LoVo (cell line): Measurements from ENCODE around the gene PDE8A.
"Not testable (repeated sequence)": the region's sequence is repeated elsewhere in the genome, so short reads cannot be mapped to it uniquely, and the experiment has no call there.

Experiments used
- DNase-seq: peaks from one replicate; pipeline ENCODE4 v3.0.0-alpha.2; 2016; ENCODE audit warnings: low spot score

The PDE8A gene

DNA sequence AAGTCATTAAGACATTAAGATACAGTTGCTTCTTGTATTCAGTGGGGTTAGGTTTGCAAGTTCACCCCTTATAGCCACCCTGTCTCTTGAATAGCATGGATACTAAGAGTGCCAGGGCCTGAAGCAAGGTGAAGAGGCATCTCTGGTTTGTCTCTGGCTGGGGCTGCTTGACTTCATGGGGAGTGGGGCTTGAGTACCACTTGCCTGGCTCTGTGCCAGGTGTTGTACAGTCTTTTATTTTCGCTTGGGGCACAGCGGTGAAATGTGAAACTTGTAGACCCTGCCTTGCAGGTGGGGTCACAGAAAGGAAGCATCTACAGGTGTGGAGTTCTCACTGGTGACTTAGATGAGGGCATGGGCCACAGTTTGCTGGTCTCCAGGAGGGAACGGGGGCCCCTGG, 152.1 kb downstream of the PDE8A start:
- DNase-seq = no peak

DNA sequence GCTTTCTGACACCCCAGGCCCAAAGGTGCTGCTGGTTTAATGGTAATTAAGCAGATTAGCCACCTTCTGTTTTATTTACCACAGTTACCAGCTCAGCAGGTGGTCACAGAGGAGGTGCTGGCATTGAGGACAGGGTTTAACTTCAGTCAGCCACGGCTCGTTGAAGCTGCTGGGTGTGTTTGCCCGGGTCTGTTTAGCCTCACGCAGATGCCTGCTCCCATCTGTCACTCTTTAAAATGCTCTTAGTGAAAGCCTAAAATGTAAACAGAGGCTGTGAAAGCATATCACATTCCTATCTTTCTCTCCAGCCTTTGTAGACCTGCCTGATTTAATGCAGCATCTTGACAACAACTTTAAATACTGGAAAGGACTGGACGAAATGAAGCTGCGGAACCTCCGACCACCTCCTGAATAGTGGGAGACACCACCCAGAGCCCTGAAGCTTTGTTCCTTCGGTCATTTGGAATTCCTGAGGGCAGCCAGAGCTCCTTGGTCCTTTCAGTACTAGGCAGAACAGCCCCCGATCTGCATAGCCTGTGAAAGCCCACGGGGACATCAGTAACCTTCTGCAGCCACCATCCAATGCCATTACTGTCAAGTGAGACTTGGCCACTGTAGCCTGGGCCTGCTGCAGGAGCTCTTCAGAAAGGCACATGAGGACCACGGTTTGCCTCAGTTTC, 156.0 kb downstream of the PDE8A start:
- no peak for DNase-seq

DNA sequence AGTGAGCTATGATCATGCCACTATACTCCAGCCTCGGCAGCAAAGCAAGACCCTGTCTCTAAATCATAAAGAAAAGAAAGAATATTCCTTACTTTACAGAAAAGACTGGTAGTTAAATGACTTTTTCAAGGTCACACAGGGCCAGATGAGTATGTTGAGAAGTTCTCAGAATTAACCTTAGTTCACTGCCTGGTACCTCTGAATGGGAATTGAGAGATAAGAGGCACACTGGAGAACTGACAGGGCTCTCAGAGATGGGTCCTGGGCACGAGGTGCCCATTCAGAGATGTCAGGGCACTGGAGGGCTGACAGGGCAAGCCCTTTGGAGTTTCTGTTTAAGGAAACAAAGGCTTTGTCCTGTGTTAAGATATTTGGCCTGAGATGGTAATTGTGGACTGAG, 157.7 kb downstream of the PDE8A start:
- no peak for DNase-seq

DNA sequence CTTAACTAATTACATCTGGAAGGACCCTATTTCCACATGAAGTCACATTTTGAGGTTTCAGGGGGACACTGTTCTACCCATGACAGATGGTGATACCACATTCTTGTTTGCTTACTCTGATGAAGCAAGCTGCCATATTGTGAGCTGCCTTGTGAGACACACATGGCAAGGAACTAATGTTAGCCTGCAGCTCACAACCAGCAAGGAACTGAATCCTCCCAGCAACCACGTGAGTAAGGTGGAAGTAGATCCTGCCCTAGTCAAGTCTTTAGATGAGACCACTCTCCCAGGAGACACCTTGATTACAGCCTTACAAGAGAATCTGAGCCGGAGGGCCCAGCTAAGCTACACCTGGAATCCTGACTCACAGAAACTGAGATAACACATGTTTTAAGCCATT, 160.1 kb downstream of the PDE8A start:
- no peak for DNase-seq

DNA sequence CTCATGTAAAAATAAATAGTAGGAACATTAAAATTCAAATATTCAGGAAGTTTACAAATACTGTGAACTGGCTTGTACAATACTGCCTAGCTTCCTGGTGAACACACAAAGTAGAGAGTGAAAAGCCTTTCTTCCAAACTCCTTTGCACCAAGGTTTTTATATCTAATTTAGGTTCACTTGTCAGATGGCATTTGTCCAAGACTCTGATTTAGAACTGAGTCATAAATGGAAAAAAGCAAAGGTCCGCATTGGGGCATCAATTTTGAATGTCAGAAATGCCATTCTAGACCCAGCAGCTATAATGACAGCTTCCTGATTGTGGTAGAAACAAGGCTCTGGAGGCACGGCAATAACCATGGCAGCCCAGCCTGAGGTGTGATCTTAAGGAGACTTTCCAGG, 160.7 kb downstream of the PDE8A start:
- DNase-seq = peak; percentile 25

DNA sequence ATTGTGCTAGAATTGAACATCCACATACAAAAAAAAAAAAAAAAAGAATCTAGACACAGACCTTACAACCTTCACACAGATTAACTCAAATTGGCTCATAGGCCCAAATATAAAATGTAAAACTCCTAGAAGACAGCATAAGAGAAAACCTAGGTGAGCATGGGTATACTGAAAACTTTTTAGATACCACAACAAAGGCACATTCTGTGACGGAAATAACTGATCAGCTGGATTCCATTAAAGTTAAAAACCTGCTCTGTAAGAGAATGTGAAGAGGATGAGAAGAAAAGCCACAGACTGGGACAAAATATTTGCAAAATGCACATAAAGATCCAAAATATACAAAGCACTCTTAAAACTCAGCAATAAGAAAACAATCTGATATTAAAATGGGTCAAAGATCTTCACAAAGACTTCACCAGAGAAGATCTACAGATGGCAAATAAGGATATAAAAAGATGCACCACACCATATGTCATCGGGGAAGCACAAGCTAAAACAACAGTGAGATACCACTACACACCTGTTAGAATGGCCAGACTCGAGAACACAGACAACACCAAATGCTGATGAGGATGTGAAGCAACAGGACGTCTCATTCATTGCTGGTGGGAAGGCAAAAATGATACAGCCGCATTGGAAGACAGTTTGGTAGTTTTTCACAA, 167.9 kb downstream of the PDE8A start:
- no peak for DNase-seq

DNA sequence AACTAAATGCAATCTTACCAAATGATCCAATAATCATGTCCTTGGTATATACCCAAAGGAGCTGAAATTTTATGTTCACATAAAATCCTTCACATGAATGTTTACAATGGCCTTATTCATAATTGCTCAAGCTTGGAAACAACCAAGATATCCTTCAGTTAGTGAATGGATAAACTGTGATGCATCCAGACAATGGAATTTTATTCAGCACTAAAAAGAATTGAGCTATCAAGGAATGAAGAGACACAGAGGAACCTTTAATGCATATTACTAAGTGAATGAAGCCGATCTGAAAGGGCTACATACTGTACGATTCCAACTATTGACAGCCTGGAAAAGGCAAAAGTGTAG, 168.4 kb downstream of the PDE8A start:
- no peak for DNase-seq

DNA sequence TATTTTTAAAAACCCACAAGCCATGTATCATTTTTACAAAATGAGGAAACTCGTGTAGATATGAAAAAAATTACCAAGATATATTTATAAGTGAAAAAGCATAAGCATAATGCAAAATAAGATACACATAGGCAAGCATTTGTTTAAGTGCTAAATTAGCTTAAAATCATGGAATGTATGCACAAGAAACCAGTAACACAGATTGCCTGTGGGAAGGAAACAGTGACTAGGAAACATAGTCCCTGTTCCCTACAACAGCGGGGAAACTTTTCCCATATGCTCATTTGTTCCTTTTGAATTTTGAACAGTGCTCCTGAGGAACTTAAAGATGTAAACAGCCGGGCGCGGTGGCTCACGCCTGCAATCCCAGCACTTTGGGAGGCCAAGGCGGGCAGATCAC, 169.5 kb downstream of the PDE8A start:
- DNase-seq = no peak

DNA sequence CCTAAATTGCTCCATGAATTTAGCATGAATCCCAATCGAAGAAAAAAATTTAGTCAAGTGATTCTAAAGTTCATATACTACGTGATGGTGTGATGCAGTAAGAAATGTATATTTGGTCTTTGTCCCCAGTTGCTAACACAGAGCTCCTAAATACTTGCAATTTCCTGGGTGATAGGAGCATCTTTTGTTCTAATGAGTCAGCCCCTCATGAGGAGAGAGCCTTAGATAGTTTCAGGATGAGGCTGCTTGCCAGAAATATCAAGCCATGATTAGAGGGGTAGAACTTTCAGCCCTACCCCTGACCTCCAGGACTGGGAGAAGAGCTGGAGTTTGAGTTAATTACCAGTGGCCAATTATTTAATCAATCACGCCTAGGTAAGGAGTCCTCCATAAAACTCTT, 170.2 kb downstream of the PDE8A start:
- DNase-seq = no peak

DNA sequence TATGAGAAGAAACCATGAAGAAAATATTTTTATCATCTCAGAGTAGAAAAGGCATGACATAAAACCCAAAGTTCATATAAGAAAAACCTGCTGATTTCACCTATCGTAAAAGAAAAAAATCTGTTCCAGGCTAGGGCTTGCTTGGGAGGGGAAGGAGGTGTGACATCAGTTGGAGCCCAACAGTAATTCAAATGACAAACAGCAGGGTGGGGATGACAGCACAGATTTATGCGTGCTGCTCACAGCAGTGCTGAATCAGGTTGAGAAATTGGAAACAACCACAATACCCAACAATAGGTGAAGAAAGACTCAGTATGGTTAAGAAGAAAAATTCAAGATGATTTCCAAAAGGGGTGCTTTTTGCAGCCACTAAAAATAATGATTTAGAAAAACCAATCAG, 172.4 kb downstream of the PDE8A start:
- DNase-seq = no peak

DNA sequence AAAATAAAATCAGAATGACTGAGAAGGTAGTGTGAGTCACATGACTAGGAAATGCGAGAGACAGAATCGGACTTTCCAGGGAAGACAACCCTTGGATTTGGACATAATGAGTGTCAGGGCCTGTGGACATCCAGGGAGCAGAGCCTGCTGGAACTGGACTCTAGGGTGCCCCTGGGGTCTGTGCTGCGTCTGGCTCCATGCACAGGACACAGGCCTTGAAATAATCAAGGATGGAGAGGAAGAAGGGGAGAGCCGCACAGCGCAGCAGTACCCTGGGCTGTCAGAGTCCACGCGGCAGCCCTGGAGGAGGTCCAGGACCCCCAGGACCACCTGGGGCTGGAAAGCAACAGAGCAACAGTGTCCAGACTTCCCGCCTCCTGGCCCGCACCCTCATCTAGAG, 173.7 kb downstream of the PDE8A start:
- no peak for DNase-seq

DNA sequence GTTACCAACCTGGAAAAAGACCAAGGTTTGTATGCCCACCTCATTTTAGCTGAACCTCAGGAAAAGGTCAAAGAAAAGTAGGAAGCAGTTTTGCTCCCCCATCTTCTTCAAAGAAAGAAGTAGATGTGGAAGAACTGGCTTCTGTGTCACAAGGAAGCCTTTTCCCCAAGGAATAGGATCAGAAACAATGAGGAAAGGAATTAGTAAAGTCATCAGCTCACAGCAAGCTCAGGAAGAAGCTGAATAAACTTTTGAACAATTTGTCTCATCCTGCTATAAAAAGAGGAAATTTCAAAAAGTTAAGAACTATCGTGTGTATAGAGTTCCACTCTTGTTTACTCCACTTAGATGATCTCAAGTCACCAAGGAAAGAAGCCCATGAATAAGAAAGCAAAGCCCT, 174.2 kb downstream of the PDE8A start:
- no peak for DNase-seq

DNA sequence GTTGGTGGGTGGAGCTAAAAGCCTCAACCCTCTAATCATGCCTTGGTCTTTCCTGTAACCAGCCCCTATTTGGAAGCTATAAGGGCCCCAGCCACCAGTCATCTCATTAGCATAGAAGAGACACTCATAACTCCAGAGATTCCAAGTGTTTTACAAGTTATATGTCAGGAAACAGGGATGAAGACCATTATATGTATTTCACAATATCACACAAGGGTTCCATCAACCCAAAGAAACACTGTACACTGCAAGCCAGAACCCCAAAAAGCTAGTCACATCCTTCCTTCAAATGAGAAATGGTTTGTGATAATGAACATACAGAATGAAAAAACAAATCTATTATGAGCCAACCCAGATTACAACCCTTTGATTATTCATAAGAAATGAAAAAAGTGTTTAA, 175.7 kb downstream of the PDE8A start:
- no peak for DNase-seq

DNA sequence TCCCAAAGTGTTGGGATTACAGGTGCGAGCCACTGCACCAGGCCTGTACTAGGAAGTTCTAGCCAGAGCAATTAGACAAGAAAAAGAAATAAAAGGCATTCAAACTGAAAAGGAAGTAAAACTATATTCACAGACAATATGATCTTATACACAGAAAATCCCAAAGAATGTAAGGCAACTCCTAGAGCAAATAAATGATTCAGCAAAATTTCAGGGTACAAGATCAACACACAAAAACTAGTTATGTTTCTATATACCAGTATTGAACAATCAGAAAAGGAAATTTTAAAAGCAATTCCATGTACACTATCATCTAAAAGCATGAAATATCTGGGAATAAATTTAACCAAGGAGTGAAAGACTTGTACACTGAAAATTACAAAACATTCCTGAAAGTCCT, 180.6 kb downstream of the PDE8A start:
- no peak for DNase-seq

DNA sequence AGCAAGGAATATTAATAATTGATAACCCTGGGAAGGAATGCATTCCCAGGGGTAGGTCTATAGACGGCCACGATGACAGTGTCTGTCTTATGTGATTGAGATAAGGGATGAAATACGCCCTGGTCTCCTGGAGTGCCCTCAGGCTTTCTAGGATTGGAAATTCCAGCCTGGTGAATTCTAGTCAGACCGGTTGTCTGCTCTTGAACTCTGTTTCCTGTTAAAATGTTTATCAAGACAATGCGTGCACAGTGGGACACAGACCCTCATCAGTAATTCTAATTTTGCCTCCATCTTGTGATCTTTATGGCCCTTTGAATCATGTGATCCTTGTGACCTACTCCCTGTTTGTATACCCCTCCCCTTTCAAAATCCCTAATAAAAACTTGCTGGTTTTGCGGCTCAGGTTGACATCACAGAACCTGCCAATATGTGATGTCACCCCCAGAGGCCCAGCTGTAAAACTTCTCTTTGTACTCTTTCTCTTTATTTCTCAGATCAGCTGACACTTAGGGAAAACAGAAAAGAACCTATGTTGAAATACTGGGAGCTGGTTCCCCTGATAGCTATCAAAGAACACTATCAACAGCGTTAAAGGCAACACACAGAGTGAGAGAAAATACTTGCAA, 183.3 kb downstream of the PDE8A start:
- DNase-seq = no peak

DNA sequence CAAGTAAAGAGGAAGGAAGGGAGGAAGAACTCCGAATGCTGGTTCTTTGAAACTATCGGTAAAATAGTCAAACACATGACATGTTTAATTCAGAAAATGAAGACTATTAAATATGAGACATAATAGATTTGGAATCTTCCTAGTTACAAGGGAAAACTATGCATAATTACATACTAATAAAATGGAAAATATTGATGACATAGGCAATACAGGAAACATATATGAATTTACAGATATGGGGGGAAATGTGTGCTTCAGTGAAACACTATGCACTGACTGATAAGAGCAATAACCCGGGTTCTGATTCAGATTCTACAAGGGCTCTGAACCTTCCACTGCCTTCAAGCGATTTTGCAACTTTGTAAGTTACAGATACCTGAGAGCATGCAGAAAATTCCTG, 185.9 kb downstream of the PDE8A start:
- no peak for DNase-seq

DNA sequence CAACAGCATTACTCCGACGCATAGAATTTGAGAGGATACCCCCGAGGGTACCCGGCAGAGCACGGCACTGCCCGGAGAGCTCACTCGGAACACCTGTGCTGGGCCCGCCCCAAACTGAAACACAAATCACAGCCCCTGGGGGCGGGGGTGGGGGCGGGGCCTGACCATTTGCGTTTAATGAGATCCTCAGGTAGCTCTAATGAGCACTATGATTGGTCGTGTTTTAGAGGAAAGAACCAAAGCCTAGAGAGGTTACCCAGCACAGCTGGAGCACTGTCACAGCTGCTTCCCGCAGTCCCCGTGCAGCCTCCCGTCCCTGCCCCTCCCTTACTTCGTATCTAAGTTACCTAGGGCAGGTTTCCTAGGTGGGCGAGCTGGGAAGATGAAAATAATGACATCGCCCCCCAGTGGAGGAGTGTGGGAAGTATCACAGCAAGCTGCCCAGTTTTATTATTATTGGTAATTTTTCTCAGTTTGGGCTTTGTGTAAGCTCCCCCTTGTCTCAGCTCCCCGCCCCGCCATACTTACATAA, 187.1 kb downstream of the PDE8A start:
- DNase-seq = peak; percentile 18

DNA sequence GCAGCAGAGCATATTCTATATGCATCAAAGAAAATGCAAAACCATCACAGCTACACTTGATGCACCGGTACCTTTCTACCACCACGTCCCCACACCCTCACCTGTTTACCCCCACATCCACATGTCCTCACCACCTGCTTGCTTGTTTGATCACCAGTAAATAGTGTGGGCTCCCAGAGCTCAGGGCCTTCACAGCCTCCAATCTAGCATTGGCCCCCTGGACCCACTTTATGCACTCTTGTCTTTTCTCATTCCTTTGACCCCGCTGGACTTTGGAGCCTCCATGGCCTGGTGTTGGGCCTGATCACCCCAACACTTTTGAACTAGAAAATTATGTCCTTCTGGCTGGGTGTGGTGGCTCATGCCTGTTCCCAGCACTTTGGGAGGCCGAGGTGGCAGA, 190.1 kb downstream of the PDE8A start:
- no peak for DNase-seq

DNA sequence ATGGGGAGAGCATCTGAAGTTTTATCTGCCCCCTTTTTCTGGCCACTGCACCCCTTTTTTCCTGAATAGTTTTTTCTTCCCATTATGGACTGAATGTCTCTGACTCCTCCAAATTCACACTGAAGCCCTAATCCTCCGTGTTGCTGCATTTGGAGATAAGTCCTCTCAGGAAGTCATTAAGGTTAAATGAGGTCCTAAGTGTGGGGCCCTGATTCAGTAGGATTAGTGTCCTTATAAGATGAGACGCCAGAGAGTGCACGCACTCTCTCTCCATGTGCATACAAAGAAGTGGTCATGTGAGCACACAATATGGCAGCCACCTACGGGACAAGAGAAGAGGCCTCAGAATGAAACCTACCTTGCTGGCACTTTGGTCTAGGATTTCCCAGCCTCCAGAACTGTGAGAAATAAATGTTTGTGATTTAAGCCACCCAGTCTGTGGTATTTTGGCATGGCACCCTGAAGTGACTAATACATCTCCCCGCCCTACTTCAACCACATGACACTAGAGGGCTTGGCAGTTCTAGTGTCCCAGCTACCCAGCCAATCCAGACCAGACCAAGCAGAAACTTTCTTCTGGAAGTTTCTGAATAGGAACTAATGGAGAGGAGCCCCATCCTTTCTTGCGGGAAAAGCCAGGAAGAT, 191.3 kb downstream of the PDE8A start:
- no peak for DNase-seq

DNA sequence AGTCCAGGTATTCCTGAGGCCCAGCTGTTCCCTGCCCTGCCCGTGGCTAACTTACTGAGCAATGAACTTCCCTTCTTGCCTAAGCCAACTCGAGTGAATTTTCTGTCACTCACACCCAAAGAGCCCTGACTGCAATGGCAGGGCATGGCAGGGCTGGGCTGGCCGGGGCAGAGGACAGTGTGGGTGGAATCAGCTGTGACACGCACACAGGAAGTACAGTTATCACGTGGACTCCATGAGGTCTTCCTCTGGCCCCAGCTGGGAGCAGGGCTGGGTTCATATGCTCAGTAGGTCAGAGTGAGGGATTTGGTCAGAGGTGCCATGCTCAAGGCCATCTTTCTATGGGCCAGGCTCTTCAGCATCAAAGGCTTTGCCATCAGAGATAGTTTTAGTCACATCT, 192.0 kb downstream of the PDE8A start:
- DNase-seq = not testable (repeated sequence)

DNA sequence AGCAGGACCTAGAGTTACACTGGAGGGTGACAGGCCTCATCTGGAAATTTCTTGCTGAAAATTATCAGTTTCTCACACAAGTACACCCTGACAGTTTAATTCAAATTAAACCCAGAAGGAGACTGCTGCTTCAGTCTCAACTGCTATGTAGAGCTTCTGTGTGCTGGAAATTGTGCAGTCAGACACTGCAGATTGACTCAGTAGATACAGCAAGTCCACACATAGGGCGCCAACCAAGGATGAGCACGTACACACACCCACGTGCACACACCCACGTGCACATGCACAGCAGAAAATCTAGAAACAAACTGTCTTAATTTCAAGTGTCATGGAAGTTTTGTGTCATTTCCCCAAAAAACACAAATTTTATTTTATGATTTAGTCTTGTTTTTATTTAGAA, 192.9 kb downstream of the PDE8A start:
- no peak for DNase-seq

DNA sequence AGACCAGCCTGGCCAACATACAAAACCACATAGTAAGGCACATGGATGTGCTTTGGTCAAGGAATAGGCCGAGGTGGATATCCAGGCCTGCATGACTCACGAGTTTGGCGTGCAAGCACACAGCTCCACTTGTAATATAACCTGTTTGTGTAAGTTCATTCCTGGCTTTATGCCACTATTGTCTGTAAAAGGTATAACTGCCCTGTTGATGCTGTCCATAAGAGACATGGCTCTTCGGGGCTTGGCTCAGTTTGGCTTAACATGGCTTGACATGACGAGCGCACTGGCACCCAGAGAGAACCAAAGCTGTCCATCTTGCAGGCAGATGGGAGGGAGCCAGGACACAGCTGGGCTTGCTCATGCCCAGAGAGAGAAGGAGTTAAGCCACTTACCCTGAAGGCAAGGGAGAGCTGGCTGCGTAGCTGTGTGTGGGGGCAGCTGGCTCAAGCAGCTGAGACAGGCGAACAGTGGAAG, 195.4 kb downstream of the PDE8A start:
- peak; percentile 58 for DNase-seq

DNA sequence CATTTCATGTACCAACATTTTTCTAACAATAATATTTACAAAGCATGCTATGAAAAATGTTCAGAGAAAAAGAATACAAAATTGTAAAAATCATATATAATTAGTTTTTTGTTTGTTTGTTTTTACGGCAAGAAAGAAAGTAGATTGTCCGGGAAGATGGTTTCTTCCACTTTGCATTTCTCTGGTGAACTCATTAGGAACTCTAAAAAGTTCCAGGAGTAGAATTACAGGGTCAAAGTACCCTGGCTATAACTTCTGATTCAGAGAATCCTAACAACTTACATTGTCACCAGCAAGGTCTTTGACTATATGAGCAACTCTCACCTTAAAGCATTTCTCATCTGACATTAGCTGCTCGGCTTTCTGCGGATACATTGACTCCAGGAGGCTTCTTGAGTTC, 196.7 kb downstream of the PDE8A start:
- no peak for DNase-seq
